PC-9 (cell line): ENCODE data around the gene AGAP1.

ENCODE experiments used
- CTCF ChIP-seq: fragments of 200-600 bp; sonication (generic); conservative IDR thresholded peaks from 2 replicates; pipeline ENCODE4 v1.6.1; 2017; ENCODE audit warnings: mixed run types, antibody characterized with exemption, mild to moderate bottlenecking, moderate library complexity
- EZH2 ChIP-seq: fragments of 200-600 bp; sonication (generic); IDR thresholded peaks from 2 replicates; pipeline ENCODE4 v1.8.0; 2017; ENCODE audit warnings: antibody characterized with exemption, low read depth

GRCh38 chr2:236038096-236038495, 544.3 kb downstream of the AGAP1 start:
- TF ChIP-seq CTCF, result no peak
- no peak for TF ChIP-seq EZH2
